PC-9 (cell line): ENCODE data around the gene C1orf159. TPM values are rescaled to one million over a fixed set of nuclear protein-coding genes. Genes with fewer than 3 reads are reported as not detected.

Source experiments
- BruUV-seq: library from RNA; stranded (reverse); fragments of 400-500 nt; replicated peaks from 2 replicates; lab custom pipeline; 2021; lab: Mats Ljungman, UMichigan
- CTCF ChIA-PET: fragments of 300-600 bp; sonication (Branson Sonifier 250); formaldehyde crosslinking; loops from one replicate; lab custom pipeline; 2022; ENCODE audit warnings: antibody characterized with exemption; lab: Charles Lee
- POLR2A ChIA-PET: fragments of 300-600 bp; sonication (Branson Sonifier 250); formaldehyde crosslinking; loops from one replicate; lab custom pipeline; 2022; ENCODE audit warnings: antibody characterized with exemption; ENCODE audit not compliant: unreplicated experiment; lab: Charles Lee
- DNase-seq, 2 experiments: peaks; one replicate each; pipeline versions ENCODE4 v3.0.0 to v3.0.0-alpha.2; 2015 to 2022; ENCODE audit warnings: mixed read lengths in 1 of 2
- H2AFZ ChIP-seq: fragments of 200-600 bp; sonication (generic); 2 replicates; pipeline ENCODE4 v1.8.1; 2017; ENCODE audit warnings: antibody characterized with exemption
- H3F3A ChIP-seq: fragments of 200-600 bp; sonication (generic); 2 replicates; pipeline ENCODE4 v1.8.1; 2017; ENCODE audit warnings: antibody characterized with exemption, mild to moderate bottlenecking, low read depth; ENCODE audit not compliant: insufficient read depth
- H3K27ac ChIP-seq: fragments of 200-600 bp; sonication (generic); 2 replicates; pipeline ENCODE4 v1.6.1; 2016; ENCODE audit warnings: mixed run types
- H3K27me3 ChIP-seq: fragments of 200-600 bp; sonication (generic); 2 replicates; pipeline ENCODE4 v1.6.1; 2016; ENCODE audit warnings: low read depth, mixed run types; ENCODE audit not compliant: insufficient read depth
- H3K36me3 ChIP-seq: fragments of 200-600 bp; sonication (generic); 2 replicates; pipeline ENCODE4 v1.6.1; 2016; ENCODE audit warnings: low read depth, mixed run types
- H3K4me1 ChIP-seq: fragments of 200-600 bp; sonication (generic); replicated peaks from 2 replicates; pipeline ENCODE4 v1.6.1; 2016; ENCODE audit warnings: mixed run types; ENCODE audit not compliant: insufficient read depth
- H3K4me2 ChIP-seq: fragments of 200-600 bp; sonication (generic); 2 replicates; pipeline ENCODE4 v1.6.1; 2017; ENCODE audit warnings: mixed run types
- H3K4me3 ChIP-seq: fragments of 200-600 bp; sonication (generic); 2 replicates; pipeline ENCODE4 v1.6.1; 2016; ENCODE audit warnings: mixed run types
- H3K79me2 ChIP-seq: fragments of 200-600 bp; sonication (generic); 2 replicates; pipeline ENCODE4 v1.6.1; 2017; ENCODE audit warnings: low read depth, mixed run types
- H3K9me2 ChIP-seq: fragments of 200-600 bp; sonication (generic); 2 replicates; pipeline ENCODE4 v1.8.1; 2017; ENCODE audit warnings: mild to moderate bottlenecking; ENCODE audit not compliant: insufficient read depth
- H3K9me3 ChIP-seq: fragments of 200-600 bp; sonication (generic); 2 replicates; pipeline ENCODE4 v1.8.1; 2016; ENCODE audit warnings: low read depth; ENCODE audit not compliant: insufficient read depth
- H4K20me1 ChIP-seq: fragments of 200-600 bp; sonication (generic); 2 replicates; pipeline ENCODE4 v1.8.1; 2017; ENCODE audit not compliant: insufficient read depth
- CTCF ChIP-seq: fragments of 200-600 bp; sonication (generic); conservative IDR thresholded peaks from 2 replicates; pipeline ENCODE4 v1.6.1; 2017; ENCODE audit warnings: mixed run types, antibody characterized with exemption, mild to moderate bottlenecking, moderate library complexity
- EZH2 ChIP-seq: fragments of 200-600 bp; sonication (generic); IDR thresholded peaks from 2 replicates; pipeline ENCODE4 v1.8.0; 2017; ENCODE audit warnings: antibody characterized with exemption, low read depth
- intact Hi-C: fragments of 100-400 bp; cut with micrococcal nuclease; formaldehyde crosslinking; loops from one replicate; pipeline ENCODE4 v1.10.0; 2022; ENCODE audit not compliant: unreplicated experiment
- total RNA-seq: library from RNA; stranded (reverse); gene quantifications from 2 replicates; pipeline ENCODE4 v1.2.3, GENCODE V29; 2021

C1orf159 gene
- total RNA-seq, 1 experiment from 2014 or later = 31.1 TPM

DNA sequence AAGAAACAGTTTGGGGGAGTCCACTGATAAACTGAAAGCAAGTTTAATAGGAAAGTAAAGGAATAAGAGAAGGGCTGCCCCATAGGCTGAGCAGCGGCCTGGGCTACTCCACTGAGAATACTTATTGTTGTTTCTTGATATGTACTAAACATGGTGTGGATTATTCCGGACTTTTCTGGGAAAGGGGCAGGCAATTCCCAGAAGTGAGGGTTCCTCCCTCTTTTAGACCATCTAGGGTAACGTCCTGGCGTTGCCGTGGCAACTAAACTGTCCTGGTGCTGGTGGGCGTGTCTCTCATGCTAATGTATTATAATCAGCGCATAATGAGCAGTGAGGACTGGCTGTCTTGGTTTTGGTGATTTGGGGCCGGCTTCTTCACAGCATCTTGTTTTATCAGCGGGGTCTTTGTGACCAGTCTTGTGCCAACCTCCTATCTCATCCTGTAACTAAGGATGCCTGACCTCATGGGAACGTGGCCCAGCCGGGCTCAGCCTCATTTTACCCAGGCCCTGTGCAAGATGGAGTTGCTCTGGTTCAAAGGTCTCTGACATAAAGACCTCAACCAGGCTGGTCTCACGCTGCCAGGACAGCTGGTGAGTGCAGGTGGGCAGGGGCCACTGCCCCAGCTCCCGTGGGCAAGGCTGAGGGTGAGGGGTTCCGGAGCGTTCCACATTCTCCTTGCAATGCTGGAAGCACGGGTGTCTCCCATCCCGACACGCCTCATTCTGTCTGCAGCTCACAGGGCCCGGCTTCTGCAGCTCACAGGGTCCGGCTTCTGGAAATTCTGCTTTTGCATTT is 19.6 kb upstream of the C1orf159 start:
- TF ChIP-seq CTCF (no peak), EZH2 (no peak)
- Histone ChIP-seq H3K4me2 (no peak overlapping the region), H3K36me3 (no peaks in the 10 kb centered on the region), H3K9me3 (no peaks in the 10 kb centered on the region), H3K27ac (no peak overlapping the region), H4K20me1 (no peaks in the 10 kb centered on the region), H3K4me3 (no peak overlapping the region), H2AFZ (no peak overlapping the region), H3K9me2 (no peaks in the 10 kb centered on the region), H3K4me1 (peaks cover 33% of the 10 kb centered on the region), H3K27me3 (peaks cover 3% of the 10 kb centered on the region; the same call in 1 of the 2 replicates), H3F3A (peaks cover 13% of the 10 kb centered on the region; the same call in 1 of the 2 replicates), H3K79me2 (no peaks in the 10 kb centered on the region)
- POLR2A ChIA-PET = interaction anchor here (0.6 kb wide), 1 partner anchor 22 kb away, joined by 7 read pairs; no protein-coding TSS in a partner anchor
- intact Hi-C loops = no loop called here
- DNase-seq = no peak
- no TSS peak for BruUV-seq
- CTCF ChIA-PET = no interaction called here

- POLR2A ChIA-PET = no interaction called here
- peaks cover 3% of the 10 kb centered on the region; the same call in 1 of the 2 replicates for H3K27me3 ChIP-seq
- peaks cover 13% of the 10 kb centered on the region; the same call in 1 of the 2 replicates for H3F3A ChIP-seq
- H3K9me3 ChIP-seq = no peaks in the 10 kb centered on the region
- no peak overlapping the region for H3K4me2 ChIP-seq
- peaks cover 33% of the 10 kb centered on the region for H3K4me1 ChIP-seq
- no peaks in the 10 kb centered on the region for H4K20me1 ChIP-seq
- TF ChIP-seq CTCF (no peak), EZH2 (no peak)
- no peak overlapping the region for H2AFZ ChIP-seq
- no peak for DNase-seq
- H3K36me3 ChIP-seq = no peaks in the 10 kb centered on the region
- BruUV-seq = no TSS peak
- no peaks in the 10 kb centered on the region for H3K9me2 ChIP-seq
- H3K79me2 ChIP-seq = no peaks in the 10 kb centered on the region
- CTCF ChIA-PET = no interaction called here
- intact Hi-C loops = no loop called here
- H3K4me3 ChIP-seq = no peak overlapping the region
- H3K27ac ChIP-seq = no peak overlapping the region
These were observed 18.5 kb upstream of the C1orf159 start for GRCh38 chr1:1134300-1134970.

- H3K4me2 ChIP-seq = no peak overlapping the region
- POLR2A ChIA-PET = no interaction called here
- CTCF ChIA-PET = interaction anchor here (0.7 kb wide), 1 partner anchor 185 kb away, joined by 7 read pairs; no protein-coding TSS in a partner anchor
- H3K4me3 ChIP-seq = no peak overlapping the region
- H3K4me1 ChIP-seq = peaks cover 33% of the 10 kb centered on the region
- intact Hi-C loops = no loop called here
- H3F3A ChIP-seq = peaks cover 13% of the 10 kb centered on the region; the same call in 1 of the 2 replicates
- H4K20me1 ChIP-seq = no peaks in the 10 kb centered on the region
- no peaks in the 10 kb centered on the region for H3K36me3 ChIP-seq
- BruUV-seq = no TSS peak
- no peak overlapping the region for H2AFZ ChIP-seq
- no peaks in the 10 kb centered on the region for H3K79me2 ChIP-seq
- peaks cover 3% of the 10 kb centered on the region; the same call in 1 of the 2 replicates for H3K27me3 ChIP-seq
- H3K9me3 ChIP-seq = no peaks in the 10 kb centered on the region
- DNase-seq = peak in 1 of 2 experiments; percentile 55
- no peak for TF ChIP-seq EZH2
- TF ChIP-seq CTCF = no peak
- no peaks in the 10 kb centered on the region for H3K9me2 ChIP-seq
- no peak overlapping the region for H3K27ac ChIP-seq
These were observed 17.3 kb upstream of the C1orf159 start for GRCh38 chr1:1132956-1133750.
